HepG2 (cell line): ENCODE results near the gene PEAR1. TPM values are rescaled to one million over a fixed set of nuclear protein-coding genes. Genes with fewer than 3 reads are reported as not detected.
A peak's percentile ranks its signal among the peaks of the same experiment; 100 is the strongest.

Source experiments
- ELF3 ChIP-seq: IDR thresholded peaks from 2 replicates; pipeline ENCODE4 v1.6.1; 2016; ENCODE audit warnings: missing genetic modification reagents, missing compliant biosample characterization
- KLF12 ChIP-seq: sonication (generic); formaldehyde crosslinking; IDR thresholded peaks from 2 replicates; pipeline ENCODE4 v1.4.0; 2020; ENCODE audit warnings: missing genetic modification reagents, borderline replicate concordance
- MAZ ChIP-seq, 2 experiments: sonication (generic) in 1 of 2; formaldehyde crosslinking in 1 of 2; IDR thresholded peaks; 2 replicates each; pipeline versions ENCODE4 v1.5.0 to v1.6.1; 2012 to 2020; ENCODE audit warnings: low read depth in 2 of 2, mild to moderate bottlenecking in 2 of 2, borderline replicate concordance in 1 of 2, improper control_type of control experiment in 1 of 2, low read length in 1 of 2, missing genetic modification reagents in 1 of 2, moderate library complexity in 1 of 2
- ZNF205 ChIP-seq: IDR thresholded peaks from 2 replicates; pipeline ENCODE4 v1.6.1; 2018; ENCODE audit warnings: missing biosample characterization, missing genetic modification reagents
- polyA plus RNA-seq, 8 experiments: library from polyadenylated mRNA; depleted of rRNA in 3 of 8; stranded (reverse) in 7 of 8; unstranded in 1 of 8; fragments of >200 nt; fragmentation: Illumina TruSeq in 4 of 8; extraction: Trizol in 4 of 8; gene quantifications; 2 replicates each; pipeline versions ENCODE4 v1.2.1 to v1.2.3, GENCODE V29; 2011 to 2016; ENCODE audit warnings: low read depth in 4 of 8, missing spikeins in 1 of 8, mixed read lengths in 1 of 8; ENCODE audit not compliant: insufficient read depth in 1 of 8
- total RNA-seq, 5 experiments: library from RNA; depleted of rRNA; stranded (reverse); fragments of >200 nt; fragmentation: Illumina TruSeq; extraction: Trizol; gene quantifications; 2 replicates each; pipeline ENCODE4 v1.2.3, GENCODE V29; 2016; ENCODE audit warnings: low read depth in 1 of 5
- TF ChIP-seq, protein P1 (sequence below): sonication (generic); formaldehyde crosslinking; IDR thresholded peaks from 2 replicates; pipeline ENCODE4 v1.5.1; 2020; ENCODE audit warnings: missing genetic modification reagents, mild to moderate bottlenecking, borderline replicate concordance
- TF ChIP-seq, protein P2 (sequence below): sonication (generic); formaldehyde crosslinking; IDR thresholded peaks from 2 replicates; pipeline ENCODE4 v1.4.0; 2020; ENCODE audit warnings: missing genetic modification reagents, borderline replicate concordance
- TF ChIP-seq, protein P3 (sequence below): sonication (generic); formaldehyde crosslinking; IDR thresholded peaks from 2 replicates; pipeline ENCODE4 v1.5.0; 2020; ENCODE audit warnings: mild to moderate bottlenecking, missing genetic modification reagents, borderline replicate concordance

PEAR1 gene
- total and polyA plus RNA-seq, 2 of the 13 experiments (the other 11 are each of a cell fraction or from before 2014, with no cell fraction given) = 0.27 to 0.41 TPM

DNA sequence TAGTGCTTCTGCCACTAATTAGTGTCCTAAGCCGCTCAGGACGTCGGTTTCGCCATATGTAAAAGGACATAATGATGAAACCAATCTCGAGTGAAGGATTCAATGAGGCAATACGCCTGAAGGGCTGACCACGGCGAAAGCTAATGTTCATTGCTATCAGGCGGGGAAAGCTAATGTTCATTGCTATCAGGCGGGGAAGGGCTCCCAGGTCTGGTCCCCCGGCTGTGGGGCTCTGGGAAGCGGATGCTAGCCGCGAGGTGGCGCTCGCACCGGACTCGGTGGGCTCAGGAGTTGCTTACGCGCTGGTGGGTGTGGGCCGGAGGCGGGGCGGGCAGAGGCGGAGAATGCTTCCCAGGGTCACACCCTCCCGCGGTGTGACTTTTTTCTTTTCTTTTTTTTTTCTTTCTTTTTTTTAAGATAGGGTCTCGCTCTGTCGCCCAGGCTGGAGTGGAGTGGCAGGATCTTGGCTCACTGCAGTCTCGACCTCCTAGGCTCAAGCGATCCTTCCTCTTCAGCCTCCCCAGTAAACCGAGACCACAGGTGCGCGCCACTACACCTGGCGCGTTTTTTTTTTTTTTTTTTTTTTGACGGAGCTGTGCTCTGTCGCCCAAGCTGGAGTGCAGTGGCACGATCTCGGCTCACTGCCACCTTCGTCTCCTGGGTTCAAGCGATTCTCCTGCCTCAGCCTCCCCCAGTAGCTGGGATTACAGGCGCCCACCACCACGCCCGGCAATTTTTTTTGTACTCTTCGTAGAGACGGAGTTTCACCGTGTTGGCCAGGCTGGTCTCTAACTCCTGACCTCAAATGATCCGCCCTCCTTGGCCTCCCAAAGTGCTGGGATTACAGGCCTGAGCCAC, 1.1 kb upstream of the PEAR1 start (continued):
- TF ChIP-seq, protein P1, sequence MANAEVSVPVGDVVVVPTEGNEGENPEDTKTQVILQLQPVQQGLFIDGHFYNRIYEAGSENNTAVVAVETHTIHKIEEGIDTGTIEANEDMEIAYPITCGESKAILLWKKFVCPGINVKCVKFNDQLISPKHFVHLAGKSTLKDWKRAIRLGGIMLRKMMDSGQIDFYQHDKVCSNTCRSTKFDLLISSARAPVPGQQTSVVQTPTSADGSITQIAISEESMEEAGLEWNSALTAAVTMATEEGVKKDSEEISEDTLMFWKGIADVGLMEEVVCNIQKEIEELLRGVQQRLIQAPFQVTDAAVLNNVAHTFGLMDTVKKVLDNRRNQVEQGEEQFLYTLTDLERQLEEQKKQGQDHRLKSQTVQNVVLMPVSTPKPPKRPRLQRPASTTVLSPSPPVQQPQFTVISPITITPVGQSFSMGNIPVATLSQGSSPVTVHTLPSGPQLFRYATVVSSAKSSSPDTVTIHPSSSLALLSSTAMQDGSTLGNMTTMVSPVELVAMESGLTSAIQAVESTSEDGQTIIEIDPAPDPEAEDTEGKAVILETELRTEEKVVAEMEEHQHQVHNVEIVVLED (CRISPR knock-in tag) = no peak
- peak; percentile 63 for TF ChIP-seq MAZ (IDR thresholded peaks at IDR 0.05; ENCODE audit: borderline replicate concordance, low read depth, low read length)
- 0 out of 2 replicates have a peak, but pooled peaks have one; percentile 37 for TF ChIP-seq MAZ (CRISPR knock-in tag; IDR thresholded peaks at IDR 0.05; ENCODE audit: low read depth)
- TF ChIP-seq, protein P2, sequence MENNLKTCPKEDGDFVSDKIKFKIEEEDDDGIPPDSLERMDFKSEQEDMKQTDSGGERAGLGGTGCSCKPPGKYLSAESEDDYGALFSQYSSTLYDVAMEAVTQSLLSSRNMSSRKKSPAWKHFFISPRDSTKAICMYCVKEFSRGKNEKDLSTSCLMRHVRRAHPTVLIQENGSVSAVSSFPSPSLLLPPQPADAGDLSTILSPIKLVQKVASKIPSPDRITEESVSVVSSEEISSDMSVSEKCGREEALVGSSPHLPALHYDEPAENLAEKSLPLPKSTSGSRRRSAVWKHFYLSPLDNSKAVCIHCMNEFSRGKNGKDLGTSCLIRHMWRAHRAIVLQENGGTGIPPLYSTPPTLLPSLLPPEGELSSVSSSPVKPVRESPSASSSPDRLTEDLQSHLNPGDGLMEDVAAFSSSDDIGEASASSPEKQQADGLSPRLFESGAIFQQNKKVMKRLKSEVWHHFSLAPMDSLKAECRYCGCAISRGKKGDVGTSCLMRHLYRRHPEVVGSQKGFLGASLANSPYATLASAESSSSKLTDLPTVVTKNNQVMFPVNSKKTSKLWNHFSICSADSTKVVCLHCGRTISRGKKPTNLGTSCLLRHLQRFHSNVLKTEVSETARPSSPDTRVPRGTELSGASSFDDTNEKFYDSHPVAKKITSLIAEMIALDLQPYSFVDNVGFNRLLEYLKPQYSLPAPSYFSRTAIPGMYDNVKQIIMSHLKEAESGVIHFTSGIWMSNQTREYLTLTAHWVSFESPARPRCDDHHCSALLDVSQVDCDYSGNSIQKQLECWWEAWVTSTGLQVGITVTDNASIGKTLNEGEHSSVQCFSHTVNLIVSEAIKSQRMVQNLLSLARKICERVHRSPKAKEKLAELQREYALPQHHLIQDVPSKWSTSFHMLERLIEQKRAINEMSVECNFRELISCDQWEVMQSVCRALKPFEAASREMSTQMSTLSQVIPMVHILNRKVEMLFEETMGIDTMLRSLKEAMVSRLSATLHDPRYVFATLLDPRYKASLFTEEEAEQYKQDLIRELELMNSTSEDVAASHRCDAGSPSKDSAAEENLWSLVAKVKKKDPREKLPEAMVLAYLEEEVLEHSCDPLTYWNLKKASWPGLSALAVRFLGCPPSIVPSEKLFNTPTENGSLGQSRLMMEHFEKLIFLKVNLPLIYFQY = 0 out of 2 replicates have a peak, but pooled peaks have one; percentile 30
- 0 out of 2 replicates have a peak, but pooled peaks have one; percentile 12 for TF ChIP-seq ELF3 (CRISPR knock-in tag)
- TF ChIP-seq, protein P3, sequence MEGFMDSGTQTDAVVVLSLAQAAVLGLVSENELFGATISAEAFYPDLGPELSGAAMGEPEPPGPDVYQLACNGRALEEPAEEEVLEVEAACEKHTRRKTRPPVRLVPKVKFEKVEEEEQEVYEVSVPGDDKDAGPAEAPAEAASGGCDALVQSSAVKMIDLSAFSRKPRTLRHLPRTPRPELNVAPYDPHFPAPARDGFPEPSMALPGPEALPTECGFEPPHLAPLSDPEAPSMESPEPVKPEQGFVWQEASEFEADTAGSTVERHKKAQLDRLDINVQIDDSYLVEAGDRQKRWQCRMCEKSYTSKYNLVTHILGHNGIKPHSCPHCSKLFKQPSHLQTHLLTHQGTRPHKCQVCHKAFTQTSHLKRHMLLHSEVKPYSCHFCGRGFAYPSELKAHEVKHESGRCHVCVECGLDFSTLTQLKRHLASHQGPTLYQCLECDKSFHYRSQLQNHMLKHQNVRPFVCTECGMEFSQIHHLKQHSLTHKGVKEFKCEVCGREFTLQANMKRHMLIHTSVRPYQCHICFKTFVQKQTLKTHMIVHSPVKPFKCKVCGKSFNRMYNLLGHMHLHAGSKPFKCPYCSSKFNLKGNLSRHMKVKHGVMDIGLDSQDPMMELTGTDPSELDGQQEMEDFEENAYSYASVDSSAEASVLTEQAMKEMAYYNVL = no peak
- TF ChIP-seq ZNF205 (CRISPR knock-in tag) = no peak
- 0 out of 2 replicates have a peak, but pooled peaks have one; percentile 61 for TF ChIP-seq KLF12 (CRISPR knock-in tag)
